ENCODE results near the gene ATP10B. TPM values are rescaled to one million over a fixed set of nuclear protein-coding genes. Genes with fewer than 3 reads are reported as not detected.

The ATP10B gene
- total RNA-seq, 1 donor from 2014 or later: 9.1 TPM

GRCh38 chr5:160749682-160750081 is 102.3 kb downstream of the ATP10B start:
- Histone ChIP-seq H3K9me3 (no peaks in the 10 kb centered on the region), H3K27me3 (no peaks in the 10 kb centered on the region), H3K4me3 (no peak overlapping the region), H3K27ac (no peak overlapping the region), H3K4me1 (no peaks in the 10 kb centered on the region), H3K36me3 (no peaks in the 10 kb centered on the region)
- intact Hi-C loops (cut with DNase I): no loop called here
- TF ChIP-seq POLR2AphosphoS5 (IDR thresholded peaks at IDR 0.05; ENCODE audit: insufficient read depth in 1 of 2, low read depth in 1 of 2) (no peak), CTCF (IDR thresholded peaks at IDR 0.05) (no peak), POLR2A (IDR thresholded peaks at IDR 0.05) (no peak)
- DNase-seq (ENCODE audit: extremely low spot score in 2 of 2): no peak

- no peak overlapping the region for H3K27ac ChIP-seq
- no peak for DNase-seq (ENCODE audit: extremely low spot score in 2 of 2)
- no peaks in the 10 kb centered on the region for H3K9me3 ChIP-seq
- no peaks in the 10 kb centered on the region for H3K27me3 ChIP-seq
- intact Hi-C loops (cut with DNase I): no loop called here
- no peak for TF ChIP-seq POLR2A (IDR thresholded peaks at IDR 0.05)
- TF ChIP-seq CTCF (IDR thresholded peaks at IDR 0.05): no peak
- no peak for TF ChIP-seq POLR2AphosphoS5 (IDR thresholded peaks at IDR 0.05; ENCODE audit: insufficient read depth in 1 of 2, low read depth in 1 of 2)
- no peaks in the 10 kb centered on the region for H3K36me3 ChIP-seq
- no peaks in the 10 kb centered on the region for H3K4me1 ChIP-seq
- no peak overlapping the region for H3K4me3 ChIP-seq
Measured at GRCh38 chr5:160749026-160749425, 103.0 kb downstream of the ATP10B start.

GRCh38 chr5:160747987-160748386 is 104.0 kb downstream of the ATP10B start:
- H3K36me3 ChIP-seq: no peaks in the 10 kb centered on the region
- no peak overlapping the region for H3K27ac ChIP-seq
- TF ChIP-seq POLR2AphosphoS5 (IDR thresholded peaks at IDR 0.05; ENCODE audit: insufficient read depth in 1 of 2, low read depth in 1 of 2): no peak
- no peak for TF ChIP-seq CTCF (IDR thresholded peaks at IDR 0.05)
- no peak for TF ChIP-seq POLR2A (IDR thresholded peaks at IDR 0.05)
- no peaks in the 10 kb centered on the region for H3K9me3 ChIP-seq
- no peaks in the 10 kb centered on the region for H3K4me1 ChIP-seq
- intact Hi-C loops (cut with DNase I): no loop called here
- no peak overlapping the region for H3K4me3 ChIP-seq
- no peaks in the 10 kb centered on the region for H3K27me3 ChIP-seq
- no peak for DNase-seq (ENCODE audit: extremely low spot score in 2 of 2)

- Histone ChIP-seq H3K27ac (no peak overlapping the region), H3K27me3 (no peaks in the 10 kb centered on the region), H3K9me3 (no peaks in the 10 kb centered on the region), H3K36me3 (no peaks in the 10 kb centered on the region), H3K4me1 (no peaks in the 10 kb centered on the region), H3K4me3 (no peak overlapping the region)
- intact Hi-C loops (cut with DNase I): no loop called here
- no peak for DNase-seq (ENCODE audit: extremely low spot score in 2 of 2)
- no peak for TF ChIP-seq POLR2A (IDR thresholded peaks at IDR 0.05)
- no peak for TF ChIP-seq POLR2AphosphoS5 (IDR thresholded peaks at IDR 0.05; ENCODE audit: insufficient read depth in 1 of 2, low read depth in 1 of 2)
- TF ChIP-seq CTCF (IDR thresholded peaks at IDR 0.05): no peak
Measured at GRCh38 chr5:160747559-160747958, 104.5 kb downstream of the ATP10B start.

GRCh38 chr5:160744268-160745101 is 107.5 kb downstream of the ATP10B start:
- no peak for TF ChIP-seq POLR2A (IDR thresholded peaks at IDR 0.05)
- TF ChIP-seq POLR2AphosphoS5 (IDR thresholded peaks at IDR 0.05; ENCODE audit: insufficient read depth in 1 of 2, low read depth in 1 of 2): no peak
- TF ChIP-seq CTCF (IDR thresholded peaks at IDR 0.05): no peak
- H3K4me3 ChIP-seq: no peak overlapping the region
- H3K27ac ChIP-seq: no peak overlapping the region
- no peaks in the 10 kb centered on the region for H3K9me3 ChIP-seq
- H3K27me3 ChIP-seq: no peaks in the 10 kb centered on the region
- no peak for DNase-seq (ENCODE audit: extremely low spot score in 2 of 2)
- no peaks in the 10 kb centered on the region for H3K4me1 ChIP-seq
- H3K36me3 ChIP-seq: no peaks in the 10 kb centered on the region
- intact Hi-C loops (cut with DNase I): no loop called here

Data from vagina (tissue), 2 donors.